ENCODE results near the gene ERCC5. TPM values are rescaled to one million over a fixed set of nuclear protein-coding genes. Genes with fewer than 3 reads are reported as not detected.

Gene ERCC5
- total and polyA plus RNA-seq, 9 of the 15 experiments (the other 6 are each of a cell fraction or from before 2014, with no cell fraction given) = 7.4 to 43.1 (median 33.9) TPM

GRCh38 chr13:102845630-102846260, at the start of gene ERCC5 (continued):
- TF ChIP-seq PML (IDR thresholded peaks at IDR 0.05; ENCODE audit: low read length) (peak; percentile 40; the same call in 1 of the 2 replicates), BMI1 (IDR thresholded peaks at IDR 0.05; ENCODE audit: low read length) (no peak), TCF3 (CRISPR knock-in tag; IDR thresholded peaks at IDR 0.05) (0 out of 2 replicates have a peak, but pooled peaks have one; percentile 41), ZBTB26 (CRISPR knock-in tag; IDR thresholded peaks at IDR 0.05) (no peak), ZNF280A (IDR thresholded peaks at IDR 0.05; ENCODE audit: low read depth, partially characterized antibody) (no peak), ILF3 (IDR thresholded peaks at IDR 0.05; ENCODE audit: borderline replicate concordance) (no peak), SREBF2 (CRISPR knock-in tag; IDR thresholded peaks at IDR 0.05) (no peak), AFF4 (CRISPR knock-in tag; IDR thresholded peaks at IDR 0.05) (peak; percentile 55; the same call in 1 of the 2 replicates), ZBTB34 (CRISPR knock-in tag; IDR thresholded peaks at IDR 0.05) (no peak), ATF3 (IDR thresholded peaks at IDR 0.05) (no peak), ATF3 (CRISPR knock-in tag; conservative IDR thresholded peaks at IDR 0.05) (no peak), SIN3A (IDR thresholded peaks at IDR 0.05; ENCODE audit: borderline replicate concordance in 2 of 2, control insufficient read depth in 1 of 2, low read depth in 2 of 2, low read length in 2 of 2) (peak; percentile 58 to 64; a peak in 2 of 4 replicates), VEZF1 (CRISPR knock-in tag; IDR thresholded peaks at IDR 0.05) (peak; percentile 71), BDP1 (IDR thresholded peaks at IDR 0.05; ENCODE audit: insufficient read depth, insufficient read length) (no peak), RFX1 (IDR thresholded peaks at IDR 0.05) (no peak), CXXC5 (CRISPR knock-in tag; IDR thresholded peaks at IDR 0.05) (peak; percentile 92), ZNF146 (CRISPR knock-in tag; IDR thresholded peaks at IDR 0.05; ENCODE audit: unreplicated experiment) (no peak)

Measured in K562 (cell line).